Fibroblast of mammary gland (primary cell): ENCODE data around the gene QRSL1.
"Not testable (repeated sequence)": the region's sequence is repeated elsewhere in the genome, so short reads cannot be mapped to it uniquely, and the experiment has no call there.

Experiments
- DNase-seq: peaks from one replicate; pipeline ENCODE4 v3.0.0-alpha.2; 2010; ENCODE audit warnings: low read depth
- H3K4me3 ChIP-seq: 2 replicates; pipeline ENCODE4 v1.5.1; 2011; ENCODE audit warnings: low read depth, mild to moderate bottlenecking, low read length, moderate library complexity; ENCODE audit not compliant: control insufficient read depth
- CTCF ChIP-seq: conservative IDR thresholded peaks from 2 replicates; pipeline ENCODE4 v1.5.1; 2011; ENCODE audit warnings: low read depth, low read length, inconsistent platforms; ENCODE audit not compliant: control insufficient read depth, insufficient read depth

Gene QRSL1

GRCh38 chr6:106629103-106629858, at the start of gene QRSL1, which contains the start of gene RTN4IP1:
Gene QRSL1, plus strand, starts transcription at chr6:106629578. Its CDS starts 104 bp downstream, at chr6:106629682.
Gene RTN4IP1, minus strand, starts transcription at chr6:106629498. Its CDS starts 477 bp downstream, at chr6:106629021.
- no peak for TF ChIP-seq CTCF

GRCh38 chr6:106581468-106581867, 47.9 kb upstream of the QRSL1 start:
- no peak for TF ChIP-seq CTCF
- no peak for DNase-seq
- H3K4me3 ChIP-seq: no peak overlapping the region

More at GRCh38 chr6:106629103-106629858, at the start of gene QRSL1, which contains the start of gene RTN4IP1:
- peak within 1 kb of the TSS; percentile 84 for H3K4me3 ChIP-seq
- peak; percentile 90 for DNase-seq

- TF ChIP-seq CTCF: no peak
- no peak overlapping the region for H3K4me3 ChIP-seq
- no peak for DNase-seq
Observed at GRCh38 chr6:106586815-106587415, 42.5 kb upstream of the QRSL1 start.

- DNase-seq, H3K4me3 ChIP-seq: not testable (repeated sequence)
Observed at GRCh38 chr6:106588937-106589336, 40.4 kb upstream of the QRSL1 start.

- H3K4me3 ChIP-seq: no peak overlapping the region
- TF ChIP-seq CTCF: no peak
- DNase-seq: peak; percentile 88
Observed at GRCh38 chr6:106591111-106591825, 38.1 kb upstream of the QRSL1 start.

- TF ChIP-seq CTCF: no peak
- DNase-seq: no peak
- no peak overlapping the region for H3K4me3 ChIP-seq
Observed at GRCh38 chr6:106599440-106599839, 29.9 kb upstream of the QRSL1 start.

- TF ChIP-seq CTCF: no peak
- peak; percentile 27 for DNase-seq
- no peak overlapping the region for H3K4me3 ChIP-seq
Observed at GRCh38 chr6:106600329-106600728, 29.0 kb upstream of the QRSL1 start.
